Effector memory CD8-positive, alpha-beta T cell (primary cell): ENCODE data around the gene RPS19.

Experiments used
- ATAC-seq: fragments of 150-1000 bp; cut with Tn5 transposase; replicated peaks from 2 replicates; pipeline ENCODE4 v1.10.0; 2021; ENCODE audit warnings: mild to moderate bottlenecking, moderate library complexity
- DNase-seq, 3 experiments: peaks; one replicate each; pipeline ENCODE4 v3.0.0; 2021
- H3K27ac Mint-ChIP-seq, 2 donors: one replicate each; pipeline ENCODE4 v1.8.0; 2022; ENCODE audit warnings: mild to moderate bottlenecking in 2 of 2, mixed read lengths in 2 of 2, moderate library complexity in 2 of 2
- H3K27me3 Mint-ChIP-seq, 2 donors: one replicate each; pipeline ENCODE4 v1.8.0; 2022; ENCODE audit warnings: mixed read lengths in 2 of 2
- H3K36me3 Mint-ChIP-seq: one replicate; pipeline ENCODE4 v1.8.0; 2022; ENCODE audit warnings: mild to moderate bottlenecking, moderate library complexity, mixed read lengths; ENCODE audit not compliant: insufficient read depth
- H3K4me1 Mint-ChIP-seq, 2 donors: one replicate each; pipeline ENCODE4 v1.8.0; 2022; ENCODE audit warnings: low read depth in 2 of 2, mixed read lengths in 2 of 2
- H3K4me3 Mint-ChIP-seq, 2 donors: one replicate each; pipeline ENCODE4 v1.8.0; 2022; ENCODE audit warnings: mild to moderate bottlenecking in 2 of 2, mixed read lengths in 2 of 2, moderate library complexity in 2 of 2
- H3K9me3 Mint-ChIP-seq, 2 donors: one replicate each; pipeline ENCODE4 v1.8.0; 2022; ENCODE audit warnings: mixed read lengths in 2 of 2

Gene RPS19

GRCh38 chr19:41903193-41903953 lies 43.3 kb downstream of the RPS19 start:
- Mint-ChIP-seq H3K9me3 (no peaks in the 10 kb centered on the region), H3K4me3 (no peak overlapping the region), H3K36me3 (peaks cover 91% of the 10 kb centered on the region), H3K4me1 (peaks cover 31 to 39% of the 10 kb centered on the region in 2 donors), H3K27me3 (no peaks in the 10 kb centered on the region), H3K27ac (peak overlapping the region; percentile 80 to 90)
- no peak for DNase-seq
- ATAC-seq, result no peak

- Mint-ChIP-seq H3K27me3 (no peaks in the 10 kb centered on the region), H3K4me1 (peaks cover 31 to 32% of the 10 kb centered on the region in 2 donors), H3K36me3 (peaks cover 91% of the 10 kb centered on the region), H3K9me3 (no peaks in the 10 kb centered on the region), H3K4me3 (peak overlapping the region in 1 of 2 donors; percentile 36), H3K27ac (peak overlapping the region in 1 of 2 donors; percentile 60)
- DNase-seq (no peak), ATAC-seq (no peak)
Observed at GRCh38 chr19:41904118-41904870, 44.2 kb downstream of the RPS19 start.

- H3K27ac Mint-ChIP-seq, result peak overlapping the region; percentile 9 to 60
- H3K36me3 Mint-ChIP-seq, result peaks cover 86% of the 10 kb centered on the region
- H3K4me1 Mint-ChIP-seq, result peaks cover 34 to 38% of the 10 kb centered on the region in 2 donors
- no peak for DNase-seq
- H3K27me3 Mint-ChIP-seq, result no peaks in the 10 kb centered on the region
- H3K9me3 Mint-ChIP-seq, result no peaks in the 10 kb centered on the region
- no peak overlapping the region for H3K4me3 Mint-ChIP-seq
- no peak for ATAC-seq
Observed at GRCh38 chr19:41905273-41906002, 45.4 kb downstream of the RPS19 start.

- DNase-seq (no peak), ATAC-seq (no peak)
- H3K36me3 Mint-ChIP-seq, result peaks cover 85% of the 10 kb centered on the region
- peak overlapping the region; percentile 9 to 75 for H3K27ac Mint-ChIP-seq
- peaks cover 42 to 47% of the 10 kb centered on the region in 2 donors for H3K4me1 Mint-ChIP-seq
- H3K9me3 Mint-ChIP-seq, result no peaks in the 10 kb centered on the region
- no peaks in the 10 kb centered on the region for H3K27me3 Mint-ChIP-seq
- no peak overlapping the region for H3K4me3 Mint-ChIP-seq
Observed at GRCh38 chr19:41906271-41906670, 46.2 kb downstream of the RPS19 start.

- Mint-ChIP-seq H3K36me3 (peaks cover 85% of the 10 kb centered on the region), H3K4me3 (peak overlapping the region in 1 of 2 donors; percentile 3), H3K27me3 (peaks cover 0 to 3% of the 10 kb centered on the region in 2 donors), H3K4me1 (peaks cover 47 to 52% of the 10 kb centered on the region in 2 donors), H3K9me3 (no peaks in the 10 kb centered on the region), H3K27ac (peak overlapping the region; percentile 29 to 75)
- DNase-seq (no peak), ATAC-seq (no peak)
Observed at GRCh38 chr19:41906916-41907680, 47.0 kb downstream of the RPS19 start.

GRCh38 chr19:41907994-41908615 lies 48.0 kb downstream of the RPS19 start:
- peaks cover 52 to 57% of the 10 kb centered on the region in 2 donors for H3K4me1 Mint-ChIP-seq
- H3K4me3 Mint-ChIP-seq, result no peak overlapping the region
- H3K9me3 Mint-ChIP-seq, result no peaks in the 10 kb centered on the region
- ATAC-seq, result no peak
- DNase-seq, result no peak
- peaks cover 78% of the 10 kb centered on the region for H3K36me3 Mint-ChIP-seq
- H3K27ac Mint-ChIP-seq, result no peak overlapping the region
- H3K27me3 Mint-ChIP-seq, result peaks cover 0 to 8% of the 10 kb centered on the region in 2 donors

GRCh38 chr19:41908724-41909464 lies 48.8 kb downstream of the RPS19 start:
- ATAC-seq (no peak), DNase-seq (no peak)
- peaks cover 6 to 8% of the 10 kb centered on the region in 2 donors for H3K27me3 Mint-ChIP-seq
- H3K36me3 Mint-ChIP-seq, result peaks cover 77% of the 10 kb centered on the region
- no peak overlapping the region for H3K4me3 Mint-ChIP-seq
- H3K4me1 Mint-ChIP-seq, result peaks cover 53% of the 10 kb centered on the region in 2 donors
- peak overlapping the region; percentile 67 to 82 for H3K27ac Mint-ChIP-seq
- H3K9me3 Mint-ChIP-seq, result no peaks in the 10 kb centered on the region

- no peaks in the 10 kb centered on the region for H3K9me3 Mint-ChIP-seq
- peak overlapping the region; percentile 81 to 82 for H3K27ac Mint-ChIP-seq
- H3K4me1 Mint-ChIP-seq, result peaks cover 51 to 52% of the 10 kb centered on the region in 2 donors
- peaks cover 8 to 13% of the 10 kb centered on the region in 2 donors for H3K27me3 Mint-ChIP-seq
- no peak overlapping the region for H3K4me3 Mint-ChIP-seq
- ATAC-seq (no peak), DNase-seq (no peak)
- H3K36me3 Mint-ChIP-seq, result peaks cover 72% of the 10 kb centered on the region
Observed at GRCh38 chr19:41909706-41910105, 49.7 kb downstream of the RPS19 start.

GRCh38 chr19:41910240-41910991 lies 50.4 kb downstream of the RPS19 start:
- ATAC-seq, result peak; percentile 4
- H3K27me3 Mint-ChIP-seq, result peaks cover 8 to 13% of the 10 kb centered on the region in 2 donors
- H3K4me3 Mint-ChIP-seq, result no peak overlapping the region
- peaks cover 48 to 49% of the 10 kb centered on the region in 2 donors for H3K4me1 Mint-ChIP-seq
- no peaks in the 10 kb centered on the region for H3K9me3 Mint-ChIP-seq
- DNase-seq, result no peak
- H3K27ac Mint-ChIP-seq, result peak overlapping the region; percentile 80 to 81
- H3K36me3 Mint-ChIP-seq, result peaks cover 65% of the 10 kb centered on the region

- H3K4me3 Mint-ChIP-seq, result peak overlapping the region in 1 of 2 donors; percentile 41
- H3K9me3 Mint-ChIP-seq, result no peaks in the 10 kb centered on the region
- ATAC-seq (peak; percentile 41), DNase-seq (no peak)
- peaks cover 42 to 44% of the 10 kb centered on the region in 2 donors for H3K4me1 Mint-ChIP-seq
- H3K27ac Mint-ChIP-seq, result peak overlapping the region; percentile 50 to 81
- peaks cover 57% of the 10 kb centered on the region for H3K36me3 Mint-ChIP-seq
- H3K27me3 Mint-ChIP-seq, result peaks cover 8 to 13% of the 10 kb centered on the region in 2 donors
Observed at GRCh38 chr19:41910992-41911888, 51.2 kb downstream of the RPS19 start.
